Cardiac ventricle fibroblast (primary cell): ENCODE measurements around the gene NRG2. TPM values are rescaled to one million over a fixed set of nuclear protein-coding genes. Genes with fewer than 3 reads are reported as not detected.

Source experiments
- total RNA-seq: library from RNA; depleted of rRNA; stranded (reverse); fragments of >200 nt; gene quantifications from 2 replicates; pipeline ENCODE4 v1.2.3, GENCODE V29; 2015

Gene NRG2
- total RNA-seq: 0.05 and 0.12 TPM in 2 replicates

GRCh38 chr5:140042643-140043507 lies at the start of gene NRG2:
Gene NRG2, minus strand, starts transcription at chr5:140043299.

Other genes with a start within 250 kb of the NRG2 start
- not detected in 2 replicates for gene PSD2, start 247.5 kb downstream of the NRG2 start, total RNA-seq
- 13.4 and 15.7 TPM in 2 replicates for gene PURA, start 70.8 kb upstream of the NRG2 start, total RNA-seq
- gene IGIP, start 82.6 kb upstream of the NRG2 start, total RNA-seq: 6.1 and 6.6 TPM in 2 replicates
- 35.7 and 42.6 TPM in 2 replicates for gene CYSTM1, start 131.9 kb upstream of the NRG2 start, total RNA-seq